ENCODE data around the gene ALLC. TPM values are rescaled to one million over a fixed set of nuclear protein-coding genes. Genes with fewer than 3 reads are reported as not detected.

ALLC gene
- total and polyA plus RNA-seq, 2 donors (not counting 1 experiment from before 2014, with no cell fraction given): not detected

DNA sequence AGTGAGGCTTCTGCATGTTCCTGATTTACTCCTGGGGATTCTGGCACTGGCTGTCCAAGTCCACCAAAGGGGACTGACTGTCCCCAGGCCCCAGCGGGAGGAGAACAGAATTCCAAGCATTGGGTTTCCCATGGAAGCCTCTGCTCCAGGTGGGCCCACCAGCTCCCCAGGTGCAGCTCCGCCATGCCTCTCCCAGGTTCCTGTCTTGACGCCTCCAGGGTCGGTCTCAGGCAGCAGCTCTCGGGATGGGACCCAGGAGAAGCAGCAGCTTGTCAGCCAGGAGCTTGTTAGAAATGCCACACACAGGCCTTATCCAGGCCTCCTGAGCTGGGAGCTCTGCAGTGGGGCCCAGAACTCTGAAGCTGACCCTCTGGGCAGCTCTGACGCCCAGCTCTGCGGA is 93.3 kb downstream of the ALLC start:
- Histone ChIP-seq H3K4me2 (replicated peaks; ENCODE audit: low read depth, low read length, poor library complexity, severe bottlenecking) (no peak overlapping the region), H3K9me3 (ENCODE audit: control extremely low read depth in 1 of 3, control insufficient read depth in 2 of 3, insufficient read depth in 1 of 3, low read length in 2 of 3) (peaks cover 0 to 8% (median 0%) of the 10 kb centered on the region in 3 donors), H2AFZ (ENCODE audit: insufficient read depth, low read depth, low read length, poor library complexity, severe bottlenecking) (no peak overlapping the region), H3K36me3 (replicated peaks in 1 of 2; ENCODE audit: control extremely low read depth in 1 of 2, control insufficient read depth in 1 of 2, extremely low read depth in 1 of 2, insufficient read depth in 2 of 2, low read length in 1 of 2) (no peaks in the 10 kb centered on the region), H4K20me1 (ENCODE audit: control insufficient read depth, insufficient read depth, low read length, poor library complexity, severe bottlenecking) (no peaks in the 10 kb centered on the region), H3K79me2 (ENCODE audit: control insufficient read depth, insufficient read depth, low read length) (no peaks in the 10 kb centered on the region), H3K4me1 (ENCODE audit: control insufficient read depth in 2 of 2, insufficient read depth in 2 of 2, low read length in 2 of 2) (no peaks in the 10 kb centered on the region), H3K27ac (ENCODE audit: low read length in 2 of 2) (no peak overlapping the region), H3K27me3 (replicated peaks in 1 of 4; ENCODE audit: control extremely low read depth in 1 of 4, control insufficient read depth in 3 of 4, insufficient read depth in 4 of 4, low read length in 3 of 4) (no peaks in the 10 kb centered on the region), H3K4me3 (ENCODE audit: control extremely low read depth in 1 of 5, extremely low read depth in 1 of 5, insufficient read depth in 1 of 5, low read depth in 2 of 5, low read length in 4 of 5) (no peak overlapping the region), H3K9ac (ENCODE audit: low read length) (no peak overlapping the region)
- H3K27me3 Mint-ChIP-seq: no peaks in the 10 kb centered on the region
- no peak for ATAC-seq (ENCODE audit: low read depth)
- DNase-seq: no peak
- CTCF ChIA-PET: no interaction called here
- POLR2A ChIA-PET: no interaction called here
- peaks cover 2% of the 10 kb centered on the region for H3K9me3 Mint-ChIP-seq (ENCODE audit: insufficient read depth)
- no peaks in the 10 kb centered on the region for H3K4me1 Mint-ChIP-seq
- 90% methylated on average over 7 of the region's 7 CpGs for WGBS (ENCODE audit: insufficient coverage)
- intact Hi-C loops (cut with micrococcal nuclease): no loop called here
- H3K27ac Mint-ChIP-seq: no peak overlapping the region
- H3K4me3 Mint-ChIP-seq: no peak overlapping the region
- TF ChIP-seq, protein P1, sequence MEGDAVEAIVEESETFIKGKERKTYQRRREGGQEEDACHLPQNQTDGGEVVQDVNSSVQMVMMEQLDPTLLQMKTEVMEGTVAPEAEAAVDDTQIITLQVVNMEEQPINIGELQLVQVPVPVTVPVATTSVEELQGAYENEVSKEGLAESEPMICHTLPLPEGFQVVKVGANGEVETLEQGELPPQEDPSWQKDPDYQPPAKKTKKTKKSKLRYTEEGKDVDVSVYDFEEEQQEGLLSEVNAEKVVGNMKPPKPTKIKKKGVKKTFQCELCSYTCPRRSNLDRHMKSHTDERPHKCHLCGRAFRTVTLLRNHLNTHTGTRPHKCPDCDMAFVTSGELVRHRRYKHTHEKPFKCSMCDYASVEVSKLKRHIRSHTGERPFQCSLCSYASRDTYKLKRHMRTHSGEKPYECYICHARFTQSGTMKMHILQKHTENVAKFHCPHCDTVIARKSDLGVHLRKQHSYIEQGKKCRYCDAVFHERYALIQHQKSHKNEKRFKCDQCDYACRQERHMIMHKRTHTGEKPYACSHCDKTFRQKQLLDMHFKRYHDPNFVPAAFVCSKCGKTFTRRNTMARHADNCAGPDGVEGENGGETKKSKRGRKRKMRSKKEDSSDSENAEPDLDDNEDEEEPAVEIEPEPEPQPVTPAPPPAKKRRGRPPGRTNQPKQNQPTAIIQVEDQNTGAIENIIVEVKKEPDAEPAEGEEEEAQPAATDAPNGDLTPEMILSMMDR (IDR thresholded peaks at IDR 0.05): no peak
- TF ChIP-seq EZH2 (IDR thresholded peaks at IDR 0.05; ENCODE audit: borderline replicate concordance, insufficient read depth, low read depth, low read length, poor library complexity, severe bottlenecking): no peak

DNA sequence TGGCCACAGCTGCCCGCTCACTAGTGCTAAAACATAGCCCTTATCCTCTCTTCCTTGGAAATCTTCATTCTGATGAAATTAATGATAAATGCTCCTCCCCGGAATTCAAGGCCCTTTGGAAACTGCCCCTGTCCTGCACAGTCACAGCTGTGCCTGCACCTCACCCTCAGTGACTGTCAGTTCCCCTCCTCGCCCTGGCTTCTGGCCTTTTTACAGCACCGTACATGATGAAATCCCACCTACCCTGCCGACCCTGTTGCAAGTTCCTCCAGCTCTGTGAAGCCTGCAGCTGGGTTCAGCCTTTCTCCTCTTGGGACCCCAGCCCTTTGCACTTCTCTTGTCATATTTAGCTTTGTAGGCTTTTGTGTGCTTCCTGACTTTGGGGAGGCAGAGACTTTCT is 93.8 kb downstream of the ALLC start:
- TF ChIP-seq EZH2 (IDR thresholded peaks at IDR 0.05; ENCODE audit: borderline replicate concordance, insufficient read depth, low read depth, low read length, poor library complexity, severe bottlenecking): no peak
- TF ChIP-seq, protein P1 (IDR thresholded peaks at IDR 0.05): no peak
- H3K9me3 Mint-ChIP-seq (ENCODE audit: insufficient read depth): peaks cover 2% of the 10 kb centered on the region
- peaks cover 0 to 8% (median 0%) of the 10 kb centered on the region in 3 donors for H3K9me3 ChIP-seq (ENCODE audit: control extremely low read depth in 1 of 3, control insufficient read depth in 2 of 3, insufficient read depth in 1 of 3, low read length in 2 of 3)
- no peaks in the 10 kb centered on the region for H3K27me3 Mint-ChIP-seq
- no peak for DNase-seq
- WGBS (ENCODE audit: insufficient coverage): 32% methylated on average over 5 of the region's 5 CpGs
- H3K27ac ChIP-seq (ENCODE audit: low read length in 2 of 2): no peak overlapping the region
- no peaks in the 10 kb centered on the region for H3K4me1 Mint-ChIP-seq
- no peak overlapping the region for H3K27ac Mint-ChIP-seq
- ChIA-PET CTCF (no interaction called here), POLR2A (no interaction called here)
- no peaks in the 10 kb centered on the region for H3K27me3 ChIP-seq (replicated peaks in 1 of 4; ENCODE audit: control extremely low read depth in 1 of 4, control insufficient read depth in 3 of 4, insufficient read depth in 4 of 4, low read length in 3 of 4)
- no peak overlapping the region for H3K4me3 Mint-ChIP-seq
- ATAC-seq (ENCODE audit: low read depth): no peak
- no peaks in the 10 kb centered on the region for H3K79me2 ChIP-seq (ENCODE audit: control insufficient read depth, insufficient read depth, low read length)
- H4K20me1 ChIP-seq (ENCODE audit: control insufficient read depth, insufficient read depth, low read length, poor library complexity, severe bottlenecking): no peaks in the 10 kb centered on the region
- no peaks in the 10 kb centered on the region for H3K4me1 ChIP-seq (ENCODE audit: control insufficient read depth in 2 of 2, insufficient read depth in 2 of 2, low read length in 2 of 2)
- H3K36me3 ChIP-seq (replicated peaks in 1 of 2; ENCODE audit: control extremely low read depth in 1 of 2, control insufficient read depth in 1 of 2, extremely low read depth in 1 of 2, insufficient read depth in 2 of 2, low read length in 1 of 2): no peaks in the 10 kb centered on the region
- no peak overlapping the region for H3K4me3 ChIP-seq (ENCODE audit: control extremely low read depth in 1 of 5, extremely low read depth in 1 of 5, insufficient read depth in 1 of 5, low read depth in 2 of 5, low read length in 4 of 5)
- H3K9ac ChIP-seq (ENCODE audit: low read length): no peak overlapping the region
- no peak overlapping the region for H2AFZ ChIP-seq (ENCODE audit: insufficient read depth, low read depth, low read length, poor library complexity, severe bottlenecking)
- intact Hi-C loops (cut with micrococcal nuclease): no loop called here
- H3K4me2 ChIP-seq (replicated peaks; ENCODE audit: low read depth, low read length, poor library complexity, severe bottlenecking): no peak overlapping the region

Small RNAs within 50 kb of the gene (small RNA-seq; reads per million reads assigned to genes)
- gene TMSB4XP2 (ENCODE audit: insufficient read length, low read depth, low replicate concordance): not detected

Other genes starting within 250 kb of the ALLC start
- 23.1 and 25.0 TPM in 2 replicates for gene ADI1, start 138.7 kb upstream of the ALLC start, total RNA-seq
- gene ADI1, start 138.7 kb upstream of the ALLC start, polyA plus RNA-seq: 15.2 and 20.8 TPM in 2 replicates
- 24.2 and 25.1 TPM in 2 replicates for gene RNASEH1, start 99.9 kb upstream of the ALLC start, total RNA-seq
- 7.2 and 13.0 TPM in 2 replicates for gene RNASEH1, start 99.9 kb upstream of the ALLC start, polyA plus RNA-seq
- gene RPS7, start 82.9 kb upstream of the ALLC start, total RNA-seq: 1,454 and 1,548 TPM in 2 replicates
- gene RPS7, start 82.9 kb upstream of the ALLC start, polyA plus RNA-seq: 1,794 and 2,177 TPM in 2 replicates
- not detected in 2 replicates for gene COLEC11, start 63.1 kb upstream of the ALLC start, total RNA-seq
- gene COLEC11, start 63.1 kb upstream of the ALLC start, polyA plus RNA-seq: 0.58 TPM in 1 of 2 replicates, not detected in the other
- gene DCDC2C, start 45.4 kb downstream of the ALLC start, total RNA-seq: not detected in 2 replicates
- not detected in 2 replicates for gene DCDC2C, start 45.4 kb downstream of the ALLC start, polyA plus RNA-seq